VCaP (cell line): ENCODE measurements around the gene MACROD2.

ENCODE experiments used
- H3K27ac ChIP-seq: fragments of 450-650 bp; 2 replicates; pipeline ENCODE4 v1.5.1; 2017
- CTCF ChIP-seq: fragments of 450-650 bp; conservative IDR thresholded peaks from 2 replicates; pipeline ENCODE4 v1.5.1; 2017; ENCODE audit warnings: mild to moderate bottlenecking, moderate library complexity

MACROD2 gene

GRCh38 chr20:14780508-14780907 is 785.2 kb downstream of the MACROD2 start:
- TF ChIP-seq CTCF, result no peak
- no peak overlapping the region for H3K27ac ChIP-seq

GRCh38 chr20:14782731-14783130 is 787.4 kb downstream of the MACROD2 start:
- H3K27ac ChIP-seq, result no peak overlapping the region
- TF ChIP-seq CTCF, result no peak

GRCh38 chr20:14783766-14784165 is 788.5 kb downstream of the MACROD2 start:
- H3K27ac ChIP-seq, result no peak overlapping the region
- no peak for TF ChIP-seq CTCF

GRCh38 chr20:14785065-14785743 is 789.9 kb downstream of the MACROD2 start:
- no peak for TF ChIP-seq CTCF
- no peak overlapping the region for H3K27ac ChIP-seq

- TF ChIP-seq CTCF, result no peak
- H3K27ac ChIP-seq, result no peak overlapping the region
These were observed 794.9 kb downstream of the MACROD2 start for GRCh38 chr20:14790190-14790589.

- no peak overlapping the region for H3K27ac ChIP-seq
- no peak for TF ChIP-seq CTCF
These were observed 795.7 kb downstream of the MACROD2 start for GRCh38 chr20:14790771-14791620.

- no peak overlapping the region for H3K27ac ChIP-seq
- TF ChIP-seq CTCF, result no peak
These were observed 797.6 kb downstream of the MACROD2 start for GRCh38 chr20:14792915-14793314.
